ENCODE results near the gene SDF4.

DNA sequence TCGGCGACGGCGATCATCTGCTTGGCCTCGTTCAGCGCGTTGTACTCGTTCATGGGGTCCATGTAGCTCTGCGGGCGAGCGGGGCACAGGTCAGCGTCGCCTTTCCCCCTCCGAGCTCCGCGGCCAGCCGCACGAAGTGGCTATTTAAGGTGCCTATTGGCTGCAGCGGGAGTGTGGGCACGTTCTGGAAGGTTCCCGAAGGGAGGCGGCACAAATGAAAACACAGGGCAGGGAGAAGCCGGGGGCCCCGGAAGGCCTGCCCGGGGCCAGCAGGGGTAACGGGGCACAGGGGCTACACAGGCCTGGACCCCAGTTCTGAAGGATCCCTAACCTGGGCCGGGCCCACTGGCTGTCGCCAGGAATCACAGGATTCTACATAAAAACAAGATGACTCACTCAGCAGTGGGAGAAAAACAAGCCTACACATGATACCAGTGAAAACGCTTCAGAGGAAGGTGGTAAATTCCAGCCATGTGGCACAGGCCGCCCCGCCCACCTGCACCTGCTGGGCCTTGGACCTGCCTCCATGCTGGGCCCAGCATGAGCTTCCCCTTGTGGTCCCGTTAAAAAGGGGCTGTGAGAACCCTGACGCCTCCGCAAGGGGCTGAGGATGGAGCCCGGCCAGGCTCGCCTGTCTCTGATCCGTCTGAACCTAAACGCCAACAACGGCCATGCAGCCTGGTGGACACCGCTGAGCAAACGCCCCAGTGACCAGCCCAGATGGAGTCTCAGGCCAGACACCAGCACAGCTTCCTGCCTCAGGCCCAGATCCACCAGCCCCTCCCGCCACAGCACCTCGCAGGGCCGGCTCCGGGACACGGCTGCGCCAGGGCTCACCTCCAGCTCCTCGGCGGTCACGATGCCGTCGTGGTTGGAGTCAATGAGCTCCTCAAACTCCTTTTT is 13.9 kb downstream of the SDF4 start:
- no peak for TF ChIP-seq ZNF175 (tag by site-specific recombination; IDR thresholded peaks at IDR 0.05)
- TF ChIP-seq, protein P1, sequence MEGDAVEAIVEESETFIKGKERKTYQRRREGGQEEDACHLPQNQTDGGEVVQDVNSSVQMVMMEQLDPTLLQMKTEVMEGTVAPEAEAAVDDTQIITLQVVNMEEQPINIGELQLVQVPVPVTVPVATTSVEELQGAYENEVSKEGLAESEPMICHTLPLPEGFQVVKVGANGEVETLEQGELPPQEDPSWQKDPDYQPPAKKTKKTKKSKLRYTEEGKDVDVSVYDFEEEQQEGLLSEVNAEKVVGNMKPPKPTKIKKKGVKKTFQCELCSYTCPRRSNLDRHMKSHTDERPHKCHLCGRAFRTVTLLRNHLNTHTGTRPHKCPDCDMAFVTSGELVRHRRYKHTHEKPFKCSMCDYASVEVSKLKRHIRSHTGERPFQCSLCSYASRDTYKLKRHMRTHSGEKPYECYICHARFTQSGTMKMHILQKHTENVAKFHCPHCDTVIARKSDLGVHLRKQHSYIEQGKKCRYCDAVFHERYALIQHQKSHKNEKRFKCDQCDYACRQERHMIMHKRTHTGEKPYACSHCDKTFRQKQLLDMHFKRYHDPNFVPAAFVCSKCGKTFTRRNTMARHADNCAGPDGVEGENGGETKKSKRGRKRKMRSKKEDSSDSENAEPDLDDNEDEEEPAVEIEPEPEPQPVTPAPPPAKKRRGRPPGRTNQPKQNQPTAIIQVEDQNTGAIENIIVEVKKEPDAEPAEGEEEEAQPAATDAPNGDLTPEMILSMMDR (tag by site-specific recombination; IDR thresholded peaks at IDR 0.05), result no peak
- TF ChIP-seq SALL2 (tag by site-specific recombination; IDR thresholded peaks at IDR 0.05; ENCODE audit: borderline replicate concordance), result no peak
- TF ChIP-seq ZNF654 (tag by site-specific recombination; IDR thresholded peaks at IDR 0.05; ENCODE audit: low read depth), result no peak
- TF ChIP-seq, protein P2, sequence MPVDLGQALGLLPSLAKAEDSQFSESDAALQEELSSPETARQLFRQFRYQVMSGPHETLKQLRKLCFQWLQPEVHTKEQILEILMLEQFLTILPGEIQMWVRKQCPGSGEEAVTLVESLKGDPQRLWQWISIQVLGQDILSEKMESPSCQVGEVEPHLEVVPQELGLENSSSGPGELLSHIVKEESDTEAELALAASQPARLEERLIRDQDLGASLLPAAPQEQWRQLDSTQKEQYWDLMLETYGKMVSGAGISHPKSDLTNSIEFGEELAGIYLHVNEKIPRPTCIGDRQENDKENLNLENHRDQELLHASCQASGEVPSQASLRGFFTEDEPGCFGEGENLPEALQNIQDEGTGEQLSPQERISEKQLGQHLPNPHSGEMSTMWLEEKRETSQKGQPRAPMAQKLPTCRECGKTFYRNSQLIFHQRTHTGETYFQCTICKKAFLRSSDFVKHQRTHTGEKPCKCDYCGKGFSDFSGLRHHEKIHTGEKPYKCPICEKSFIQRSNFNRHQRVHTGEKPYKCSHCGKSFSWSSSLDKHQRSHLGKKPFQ (tag by site-specific recombination; IDR thresholded peaks at IDR 0.05), result no peak
- TF ChIP-seq ZNF138 (tag by site-specific recombination; IDR thresholded peaks at IDR 0.05; ENCODE audit: borderline replicate concordance), result no peak
- TF ChIP-seq ZNF391 (tag by site-specific recombination; IDR thresholded peaks at IDR 0.05; ENCODE audit: borderline replicate concordance, low read depth), result no peak
